Vagina (tissue), 2 donors: ENCODE results near the gene KIF16B. TPM values are rescaled to one million over a fixed set of nuclear protein-coding genes. Genes with fewer than 3 reads are reported as not detected.

Experiments
- DNase-seq, 2 donors: peaks; one replicate each; pipeline ENCODE4 v3.0.0-alpha.2; 2017; ENCODE audit errors: extremely low spot score in 2 of 2
- H3K27ac ChIP-seq: fragments of 200-600 bp; sonication (generic); one replicate; pipeline ENCODE4 v1.5.1; 2019
- H3K27me3 ChIP-seq: fragments of 200-600 bp; sonication (generic); one replicate; pipeline ENCODE4 v1.5.1; 2019
- H3K36me3 ChIP-seq, 2 donors: fragments of 200-600 bp; sonication (generic); one replicate each; pipeline ENCODE4 v1.5.1; 2017 to 2019
- H3K4me1 ChIP-seq: fragments of 200-600 bp; sonication (generic); one replicate; pipeline ENCODE4 v1.5.1; 2019
- H3K4me3 ChIP-seq, 2 donors: fragments of 200-600 bp; sonication (generic); 1 replicate in 1 of 2; 2 replicates in 1 of 2; pipeline ENCODE4 v1.5.1; 2016 to 2019
- H3K9me3 ChIP-seq: fragments of 200-600 bp; sonication (generic); one replicate; pipeline ENCODE4 v1.5.1; 2019
- CTCF ChIP-seq, 3 experiments: fragments of 450-650 bp in 2 of 3; fragments of 200-600 bp in 1 of 3; sonication (generic) in 1 of 3; IDR thresholded peaks; one replicate each; pipeline ENCODE4 v1.5.1; 2017 to 2019; ENCODE audit warnings: antibody characterized with exemption in 3 of 3, mild to moderate bottlenecking in 2 of 3, moderate library complexity in 2 of 3
- POLR2A ChIP-seq, 2 donors: fragments of 450-650 bp; IDR thresholded peaks; one replicate each; pipeline ENCODE4 v1.6.1; 2017; ENCODE audit warnings: antibody characterized with exemption in 2 of 2, mild to moderate bottlenecking in 2 of 2, moderate library complexity in 2 of 2
- POLR2AphosphoS5 ChIP-seq, 2 donors: sonication (generic); formaldehyde crosslinking; IDR thresholded peaks; one replicate each; pipeline ENCODE4 v1.9.0; 2017; ENCODE audit warnings: antibody characterized with exemption in 2 of 2, mild to moderate bottlenecking in 2 of 2, low read depth in 1 of 2; ENCODE audit not compliant: insufficient read depth in 1 of 2
- intact Hi-C: fragments of 100-400 bp; cut with DNase I; formaldehyde crosslinking; loops from one replicate; pipeline ENCODE4 v1.15.1; 2023
- total RNA-seq: library from RNA; depleted of rRNA; stranded (reverse); fragments of >200 nt; gene quantifications from one replicate; pipeline ENCODE4 v1.2.3, GENCODE V29; 2016

Gene KIF16B
- total RNA-seq, 1 donor from 2014 or later: 27.7 TPM

GRCh38 chr20:16369441-16369840 lies 203.8 kb downstream of the KIF16B start:
- no peak for DNase-seq
- Histone ChIP-seq H3K9me3 (no peaks in the 10 kb centered on the region), H3K4me3 (no peak overlapping the region), H3K27ac (no peak overlapping the region), H3K36me3 (peaks cover 0 to 24% of the 10 kb centered on the region in 2 donors), H3K27me3 (no peaks in the 10 kb centered on the region), H3K4me1 (no peaks in the 10 kb centered on the region)
- intact Hi-C loops: no loop called here
- TF ChIP-seq POLR2AphosphoS5 (IDR thresholded peaks at IDR 0.05; ENCODE audit: insufficient read depth in 1 of 2, low read depth in 1 of 2): no peak
- no peak for TF ChIP-seq POLR2A (IDR thresholded peaks at IDR 0.05)
- TF ChIP-seq CTCF (IDR thresholded peaks at IDR 0.05): no peak

- Histone ChIP-seq H3K4me1 (no peaks in the 10 kb centered on the region), H3K9me3 (no peaks in the 10 kb centered on the region), H3K36me3 (peaks cover 0 to 17% of the 10 kb centered on the region in 2 donors), H3K4me3 (no peak overlapping the region), H3K27ac (no peak overlapping the region), H3K27me3 (no peaks in the 10 kb centered on the region)
- TF ChIP-seq POLR2AphosphoS5 (IDR thresholded peaks at IDR 0.05; ENCODE audit: insufficient read depth in 1 of 2, low read depth in 1 of 2): no peak
- TF ChIP-seq POLR2A (IDR thresholded peaks at IDR 0.05): no peak
- TF ChIP-seq CTCF (IDR thresholded peaks at IDR 0.05): no peak
- no peak for DNase-seq
- intact Hi-C loops: no loop called here
Measured at GRCh38 chr20:16368645-16369292, 204.5 kb downstream of the KIF16B start.

GRCh38 chr20:16367948-16368560 lies 205.2 kb downstream of the KIF16B start:
- Histone ChIP-seq H3K4me1 (no peaks in the 10 kb centered on the region), H3K9me3 (no peaks in the 10 kb centered on the region), H3K27me3 (no peaks in the 10 kb centered on the region), H3K27ac (no peak overlapping the region), H3K36me3 (peaks cover 0 to 17% of the 10 kb centered on the region in 2 donors), H3K4me3 (no peak overlapping the region)
- intact Hi-C loops: no loop called here
- TF ChIP-seq POLR2AphosphoS5 (IDR thresholded peaks at IDR 0.05; ENCODE audit: insufficient read depth in 1 of 2, low read depth in 1 of 2) (no peak), POLR2A (IDR thresholded peaks at IDR 0.05) (no peak), CTCF (IDR thresholded peaks at IDR 0.05) (no peak)
- DNase-seq: no peak

DNA sequence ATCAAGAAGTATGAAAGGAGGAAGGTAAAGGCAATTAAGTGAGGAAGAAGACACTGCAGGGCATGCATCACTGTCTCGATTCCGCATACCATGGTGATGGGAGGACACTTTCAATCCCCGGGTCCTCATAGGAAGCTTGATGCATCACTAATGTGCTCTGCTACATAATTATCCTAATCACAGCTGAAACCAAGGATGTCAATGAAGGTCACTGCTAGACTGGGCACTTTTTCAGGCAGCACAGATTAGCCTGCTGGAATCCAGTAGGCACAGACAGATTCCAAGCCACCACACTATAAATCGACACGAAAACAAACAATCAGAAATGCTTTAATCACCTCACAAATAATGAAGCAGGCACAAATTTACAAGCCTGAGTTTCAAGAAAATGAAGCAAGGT lies 206.7 kb downstream of the KIF16B start:
- H3K27me3 ChIP-seq: no peaks in the 10 kb centered on the region
- intact Hi-C loops: no loop called here
- no peak for TF ChIP-seq POLR2AphosphoS5 (IDR thresholded peaks at IDR 0.05; ENCODE audit: insufficient read depth in 1 of 2, low read depth in 1 of 2)
- TF ChIP-seq POLR2A (IDR thresholded peaks at IDR 0.05): no peak
- TF ChIP-seq CTCF (IDR thresholded peaks at IDR 0.05): no peak
- no peaks in the 10 kb centered on the region for H3K9me3 ChIP-seq
- H3K36me3 ChIP-seq: peaks cover 0 to 17% of the 10 kb centered on the region in 2 donors
- DNase-seq: no peak
- no peak overlapping the region for H3K27ac ChIP-seq
- H3K4me1 ChIP-seq: no peaks in the 10 kb centered on the region
- no peak overlapping the region for H3K4me3 ChIP-seq

DNA sequence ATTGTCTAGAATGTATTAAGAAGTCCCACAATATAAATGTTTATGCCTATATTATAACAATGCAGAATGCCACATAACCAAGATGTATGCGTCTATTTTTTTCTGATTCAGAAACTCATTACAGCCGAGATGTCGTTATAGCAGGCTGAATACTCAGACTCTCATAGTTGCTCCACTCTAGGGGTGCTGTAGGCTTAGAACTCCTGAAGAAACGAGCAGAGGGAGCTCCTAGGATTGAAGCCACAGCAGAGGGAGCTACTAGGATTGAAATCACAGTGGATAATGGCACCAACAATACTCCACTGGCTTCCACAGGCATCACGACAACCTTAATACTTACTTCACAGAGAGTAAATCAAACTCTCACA lies 208.9 kb downstream of the KIF16B start:
- TF ChIP-seq CTCF (IDR thresholded peaks at IDR 0.05) (no peak), POLR2AphosphoS5 (IDR thresholded peaks at IDR 0.05; ENCODE audit: insufficient read depth in 1 of 2, low read depth in 1 of 2) (no peak), POLR2A (IDR thresholded peaks at IDR 0.05) (no peak)
- H3K27ac ChIP-seq: no peak overlapping the region
- no peak for DNase-seq
- intact Hi-C loops: no loop called here
- no peaks in the 10 kb centered on the region for H3K9me3 ChIP-seq
- peaks cover 0 to 17% of the 10 kb centered on the region in 2 donors for H3K36me3 ChIP-seq
- no peaks in the 10 kb centered on the region for H3K4me1 ChIP-seq
- no peak overlapping the region for H3K4me3 ChIP-seq
- H3K27me3 ChIP-seq: no peaks in the 10 kb centered on the region
